Peyer's patch (tissue), 4 donors: ENCODE data around the gene RHEBL1.

Source experiments
- POLR2A ChIP-seq, 2 donors: fragments of 450-650 bp; IDR thresholded peaks; one replicate each; pipeline ENCODE4 v1.5.1; 2017; ENCODE audit warnings: antibody characterized with exemption in 2 of 2, mild to moderate bottlenecking in 2 of 2, moderate library complexity in 2 of 2
- TF ChIP-seq, protein P1 (sequence below), 6 experiments: fragments of 450-650 bp in 4 of 6; fragments of 200-600 bp in 2 of 6; sonication (generic) in 1 of 6; IDR thresholded peaks; one replicate each; pipeline ENCODE4 v1.5.1; 2017 to 2019; ENCODE audit warnings: antibody characterized with exemption in 6 of 6, mild to moderate bottlenecking in 3 of 6, moderate library complexity in 1 of 6

GRCh38 chr12:49040364-49040855 is 29.4 kb downstream of the RHEBL1 start:
- TF ChIP-seq, protein P1, sequence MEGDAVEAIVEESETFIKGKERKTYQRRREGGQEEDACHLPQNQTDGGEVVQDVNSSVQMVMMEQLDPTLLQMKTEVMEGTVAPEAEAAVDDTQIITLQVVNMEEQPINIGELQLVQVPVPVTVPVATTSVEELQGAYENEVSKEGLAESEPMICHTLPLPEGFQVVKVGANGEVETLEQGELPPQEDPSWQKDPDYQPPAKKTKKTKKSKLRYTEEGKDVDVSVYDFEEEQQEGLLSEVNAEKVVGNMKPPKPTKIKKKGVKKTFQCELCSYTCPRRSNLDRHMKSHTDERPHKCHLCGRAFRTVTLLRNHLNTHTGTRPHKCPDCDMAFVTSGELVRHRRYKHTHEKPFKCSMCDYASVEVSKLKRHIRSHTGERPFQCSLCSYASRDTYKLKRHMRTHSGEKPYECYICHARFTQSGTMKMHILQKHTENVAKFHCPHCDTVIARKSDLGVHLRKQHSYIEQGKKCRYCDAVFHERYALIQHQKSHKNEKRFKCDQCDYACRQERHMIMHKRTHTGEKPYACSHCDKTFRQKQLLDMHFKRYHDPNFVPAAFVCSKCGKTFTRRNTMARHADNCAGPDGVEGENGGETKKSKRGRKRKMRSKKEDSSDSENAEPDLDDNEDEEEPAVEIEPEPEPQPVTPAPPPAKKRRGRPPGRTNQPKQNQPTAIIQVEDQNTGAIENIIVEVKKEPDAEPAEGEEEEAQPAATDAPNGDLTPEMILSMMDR (IDR thresholded peaks at IDR 0.05): no peak
- TF ChIP-seq POLR2A (IDR thresholded peaks at IDR 0.05): no peak
